OCI-LY7 (cell line): ENCODE measurements around the gene SURF1.

Experiments
- EZH2phosphoT487 ChIP-seq: fragments of 200-600 bp; sonication (generic); IDR thresholded peaks from 2 replicates; pipeline ENCODE4 v1.6.1; 2018; ENCODE audit warnings: low read depth, borderline replicate concordance, mild to moderate bottlenecking, mixed run types, antibody characterized with exemption, low read length, moderate library complexity, mixed read lengths
- TF ChIP-seq, protein P1 (sequence below): fragments of 200-600 bp; sonication (generic); conservative IDR thresholded peaks from 2 replicates; pipeline ENCODE4 v1.5.1; 2014; ENCODE audit warnings: mild to moderate bottlenecking, antibody characterized with exemption, low read length, moderate library complexity, mixed read lengths

DNA sequence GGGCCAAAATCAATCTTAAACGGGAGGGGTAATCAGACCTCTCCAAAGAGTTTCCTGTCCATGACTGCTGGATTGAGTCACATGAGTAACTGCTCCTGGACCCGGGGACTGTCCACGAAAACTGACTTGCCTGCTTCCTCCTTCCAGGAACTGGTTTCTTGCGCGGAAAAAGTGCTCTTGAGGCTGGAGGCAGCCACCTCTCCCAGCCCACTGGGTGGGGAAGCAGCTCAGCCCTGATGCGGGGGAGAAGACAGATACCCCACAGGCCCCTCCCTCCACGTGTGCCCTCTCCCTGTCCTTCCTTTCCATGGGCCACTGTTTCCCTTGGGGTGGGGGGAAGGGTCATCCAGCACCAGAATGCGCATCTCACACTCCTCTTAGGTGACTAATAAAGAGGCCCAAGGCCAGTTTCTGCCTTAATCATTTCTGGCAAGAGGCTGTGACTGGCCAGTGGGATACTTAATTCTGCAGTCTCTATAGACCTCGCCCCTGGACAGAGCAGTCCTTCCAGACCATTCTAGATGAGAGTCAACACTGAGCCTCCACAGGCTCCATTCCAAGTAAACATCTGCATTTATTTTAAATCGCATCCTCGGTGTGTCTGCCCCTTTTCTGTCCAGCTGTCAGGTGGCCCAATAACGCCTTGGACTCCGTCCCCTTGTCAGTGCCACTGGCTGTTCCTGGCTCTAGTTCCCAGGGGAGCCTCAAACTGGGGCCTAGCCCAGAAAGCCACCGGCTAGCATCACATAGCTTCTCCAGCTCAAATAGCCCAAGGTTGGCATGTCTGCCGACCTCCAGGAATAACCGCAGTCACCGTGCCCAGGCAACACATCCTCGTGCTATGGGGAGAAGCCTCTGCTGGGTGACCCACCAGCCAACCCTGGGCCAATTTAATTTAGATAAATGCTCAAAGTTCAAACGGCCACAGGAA is 49.5 kb upstream of the SURF1 start:
- TF ChIP-seq, protein P1, sequence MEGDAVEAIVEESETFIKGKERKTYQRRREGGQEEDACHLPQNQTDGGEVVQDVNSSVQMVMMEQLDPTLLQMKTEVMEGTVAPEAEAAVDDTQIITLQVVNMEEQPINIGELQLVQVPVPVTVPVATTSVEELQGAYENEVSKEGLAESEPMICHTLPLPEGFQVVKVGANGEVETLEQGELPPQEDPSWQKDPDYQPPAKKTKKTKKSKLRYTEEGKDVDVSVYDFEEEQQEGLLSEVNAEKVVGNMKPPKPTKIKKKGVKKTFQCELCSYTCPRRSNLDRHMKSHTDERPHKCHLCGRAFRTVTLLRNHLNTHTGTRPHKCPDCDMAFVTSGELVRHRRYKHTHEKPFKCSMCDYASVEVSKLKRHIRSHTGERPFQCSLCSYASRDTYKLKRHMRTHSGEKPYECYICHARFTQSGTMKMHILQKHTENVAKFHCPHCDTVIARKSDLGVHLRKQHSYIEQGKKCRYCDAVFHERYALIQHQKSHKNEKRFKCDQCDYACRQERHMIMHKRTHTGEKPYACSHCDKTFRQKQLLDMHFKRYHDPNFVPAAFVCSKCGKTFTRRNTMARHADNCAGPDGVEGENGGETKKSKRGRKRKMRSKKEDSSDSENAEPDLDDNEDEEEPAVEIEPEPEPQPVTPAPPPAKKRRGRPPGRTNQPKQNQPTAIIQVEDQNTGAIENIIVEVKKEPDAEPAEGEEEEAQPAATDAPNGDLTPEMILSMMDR = no peak
- no peak for TF ChIP-seq EZH2phosphoT487
